GM23248 (cell line): ENCODE results near the gene NEK6.

Source experiments
- EZH2 ChIP-seq: fragments of 200-600 bp; sonication (generic); IDR thresholded peaks from 2 replicates; pipeline ENCODE4 v1.6.1; 2018; ENCODE audit warnings: antibody characterized with exemption, mild to moderate bottlenecking; ENCODE audit not compliant: insufficient read depth, poor library complexity, severe bottlenecking
- EZH2phosphoT487 ChIP-seq: fragments of 200-600 bp; sonication (generic); IDR thresholded peaks from 2 replicates; pipeline ENCODE4 v1.6.1; 2018; ENCODE audit warnings: antibody characterized with exemption, moderate library complexity, mild to moderate bottlenecking, low read depth; ENCODE audit not compliant: insufficient read depth

DNA sequence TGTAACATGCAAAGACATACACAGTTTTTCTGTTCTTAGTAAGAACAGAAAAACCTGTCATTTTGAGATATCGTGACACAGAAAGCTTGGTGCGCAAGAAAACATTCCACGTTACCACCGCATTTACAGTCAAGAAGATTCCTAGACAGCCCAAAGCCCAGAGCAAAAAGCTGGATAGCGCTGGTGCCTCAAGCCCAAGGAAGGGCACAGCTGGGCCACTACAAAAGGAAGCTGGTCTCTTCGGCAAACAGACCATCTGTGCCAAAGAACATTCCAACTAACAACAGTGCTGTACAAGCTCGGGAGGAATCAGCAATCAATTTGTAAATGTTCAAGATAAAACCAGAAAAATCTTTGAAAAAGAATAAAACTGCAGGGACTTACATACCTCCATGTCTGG, 126.5 kb downstream of the NEK6 start:
- TF ChIP-seq EZH2 (no peak), EZH2phosphoT487 (no peak)
